HG03571 (cell line): ENCODE data around the gene SLC66A2.

Experiments used
- ATAC-seq: cut with Tn5 transposase; IDR thresholded peaks from one replicate; pipeline ENCODE4 v1.9.1; 2021; ENCODE audit not compliant: unreplicated experiment

Gene SLC66A2

DNA sequence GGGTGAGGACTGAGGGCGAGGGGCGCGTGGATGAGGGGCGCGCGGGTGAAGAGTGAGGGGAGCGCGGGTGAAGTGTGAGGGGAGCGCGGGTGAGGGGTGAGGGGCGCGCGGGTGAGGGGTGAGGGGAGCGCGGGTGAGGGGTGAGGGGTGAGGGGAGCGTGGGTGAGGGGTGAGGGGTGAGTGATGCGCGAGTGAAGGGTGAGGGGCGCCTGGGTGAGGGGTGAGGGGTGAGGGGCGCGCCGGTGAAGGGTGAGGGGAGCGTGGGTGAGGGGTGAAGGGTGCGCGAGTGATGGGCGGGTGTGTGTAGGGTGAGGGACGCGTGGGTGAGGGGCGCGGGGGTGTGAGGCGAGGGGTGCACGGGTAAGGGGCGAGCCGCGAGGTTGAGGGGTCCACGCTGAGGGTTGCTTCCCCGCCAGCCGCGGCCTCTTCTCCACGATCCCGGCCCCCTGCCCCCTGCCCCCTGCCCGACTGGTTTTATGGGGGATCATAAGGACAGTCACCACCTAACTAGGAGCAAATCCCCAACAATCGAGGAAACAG is 1.1 kb upstream of the SLC66A2 start:
- ATAC-seq, result no peak

DNA sequence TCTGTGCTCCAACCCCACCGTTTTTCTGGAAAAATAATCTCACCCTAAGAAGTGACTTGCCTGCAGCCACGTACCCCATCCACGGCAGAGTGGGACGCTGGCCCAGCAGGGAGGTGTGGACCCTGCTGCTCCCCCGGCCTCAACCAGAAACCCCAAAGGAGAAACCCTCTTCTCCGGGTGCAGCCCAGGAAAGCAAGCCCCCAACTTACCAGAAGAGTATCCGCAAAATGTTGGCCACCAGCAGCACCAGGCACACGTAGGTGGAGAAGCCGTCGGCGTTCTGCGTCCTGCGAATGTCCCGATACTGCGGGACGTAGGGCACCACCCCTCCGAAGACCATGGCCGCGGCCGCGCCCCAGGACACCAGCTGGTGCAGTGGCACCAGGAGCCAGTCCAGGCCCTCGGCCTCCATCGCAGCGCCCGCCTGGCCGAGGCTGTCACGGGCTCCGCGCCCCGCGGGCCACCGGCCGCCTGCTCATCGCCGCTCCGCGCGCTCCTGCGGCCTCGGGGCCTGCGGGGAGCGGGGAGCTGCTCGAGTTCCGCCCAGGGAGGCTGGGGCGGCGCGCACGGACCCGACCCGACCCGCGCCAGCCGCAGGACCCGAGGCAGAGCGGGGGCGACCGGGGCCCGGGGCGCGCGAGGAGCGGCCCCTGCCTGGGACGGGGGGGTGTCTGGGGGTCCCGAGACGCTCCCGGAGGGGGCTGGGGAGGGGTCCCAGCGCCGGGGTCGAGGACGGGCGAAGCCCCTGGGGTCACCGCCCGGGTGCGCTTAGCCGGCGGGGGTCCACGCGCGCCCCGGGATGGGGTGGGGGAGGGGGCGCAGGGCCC is 725 bp downstream of the SLC66A2 start:
- peak; percentile 20 for ATAC-seq

DNA sequence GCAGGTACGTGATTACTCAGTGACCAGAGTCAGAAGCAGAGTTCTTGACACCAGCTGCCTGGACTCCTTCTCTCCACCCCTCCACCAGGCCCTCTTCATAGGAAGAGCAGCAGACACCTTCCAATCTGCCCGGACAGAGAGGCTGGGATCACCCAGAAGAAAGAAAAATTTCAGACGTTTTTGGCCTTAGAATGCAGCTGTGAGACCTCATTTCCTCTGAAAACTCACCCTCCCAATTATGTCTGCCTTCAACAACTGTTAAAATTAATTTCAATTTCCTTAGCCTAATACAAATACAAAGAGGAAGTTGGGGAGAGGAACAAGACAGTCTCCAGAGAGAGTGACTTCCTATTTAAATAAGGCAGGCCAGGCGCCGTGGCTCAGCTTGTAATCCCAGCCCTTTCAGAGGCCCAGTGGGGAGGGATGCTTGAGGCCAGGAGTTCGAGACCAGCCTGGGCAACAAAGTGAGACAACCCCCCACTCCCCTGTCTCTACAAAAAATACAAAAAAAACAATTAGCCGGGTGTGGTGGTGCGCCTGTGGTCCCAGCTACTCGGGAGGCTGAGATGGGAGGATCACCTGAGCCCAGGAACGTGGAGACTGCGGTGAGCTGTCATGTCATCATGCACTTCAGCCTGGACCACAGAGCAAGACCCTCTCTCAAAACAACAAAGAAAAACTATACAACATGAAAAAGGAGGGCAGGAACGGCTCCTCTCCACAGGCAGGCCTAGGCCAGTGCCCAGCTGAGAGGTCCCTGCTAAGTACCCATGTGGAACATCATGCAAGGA is 1.6 kb downstream of the SLC66A2 start:
- ATAC-seq, result no peak

DNA sequence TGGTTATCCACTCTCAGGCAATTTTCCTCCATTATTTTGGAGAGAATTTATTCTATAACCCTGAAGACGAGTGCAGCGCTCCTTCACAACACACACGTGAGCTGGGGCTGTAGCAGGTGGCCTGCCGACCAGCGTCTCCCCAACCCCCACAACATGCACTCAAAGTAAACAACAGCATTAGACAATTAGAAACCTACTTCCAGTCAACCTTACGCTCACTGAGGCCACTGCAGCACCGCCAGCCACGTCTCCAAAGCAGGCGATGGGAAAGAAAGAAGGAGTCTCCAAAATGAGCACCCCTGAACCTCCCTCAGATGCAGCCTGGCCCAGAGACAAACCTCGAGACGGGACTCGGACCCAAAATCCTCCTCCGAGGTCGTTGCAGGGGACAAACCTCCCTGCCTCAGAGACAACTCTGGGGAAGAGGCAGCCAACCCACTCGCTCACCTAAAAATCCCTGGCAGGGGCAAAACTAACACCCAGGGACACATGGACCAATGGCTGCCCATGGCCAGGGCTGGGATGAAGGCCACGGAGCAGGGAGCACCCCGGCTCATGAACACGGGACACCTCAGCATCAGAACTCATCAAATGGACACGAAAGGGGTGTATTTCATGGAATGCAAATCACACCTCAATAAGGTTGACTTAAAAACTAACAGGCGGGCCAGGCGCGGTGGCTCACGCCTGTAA is 2.6 kb downstream of the SLC66A2 start:
- no peak for ATAC-seq

DNA sequence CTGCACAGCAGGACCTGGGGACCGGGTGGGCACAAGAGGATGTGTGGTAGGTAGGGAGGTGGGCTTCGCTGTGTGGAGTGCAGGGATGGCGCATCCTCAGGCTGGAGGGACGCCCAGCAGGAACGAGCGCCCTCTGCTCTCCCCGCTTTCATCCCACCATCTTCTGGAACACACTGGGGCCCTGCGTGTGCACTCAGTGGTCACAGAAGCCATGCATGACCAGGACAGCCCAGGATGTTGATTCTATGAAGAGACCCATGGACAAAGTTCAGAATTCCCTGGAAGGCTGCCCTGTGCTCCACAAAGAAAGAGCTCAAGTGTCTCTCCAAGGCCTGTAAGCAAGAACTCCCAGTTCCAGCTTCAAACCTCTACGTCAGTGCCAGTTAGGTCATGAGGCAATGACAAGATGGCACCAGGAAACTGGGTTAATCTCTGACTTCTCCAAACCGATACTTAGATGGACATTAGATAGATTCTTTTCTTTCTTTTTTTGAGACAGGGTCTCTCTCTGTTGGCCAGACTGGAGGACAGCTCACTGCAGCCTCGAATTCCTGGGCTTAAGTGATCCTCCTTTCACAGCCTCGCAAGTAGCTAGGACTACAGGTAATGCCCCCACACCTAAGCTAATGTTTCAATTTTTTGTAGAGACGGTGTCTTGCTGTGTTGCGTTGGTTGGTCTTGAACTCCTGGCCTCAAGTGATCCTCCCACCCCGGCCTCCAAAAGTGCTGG is 3.4 kb downstream of the SLC66A2 start:
- no peak for ATAC-seq

DNA sequence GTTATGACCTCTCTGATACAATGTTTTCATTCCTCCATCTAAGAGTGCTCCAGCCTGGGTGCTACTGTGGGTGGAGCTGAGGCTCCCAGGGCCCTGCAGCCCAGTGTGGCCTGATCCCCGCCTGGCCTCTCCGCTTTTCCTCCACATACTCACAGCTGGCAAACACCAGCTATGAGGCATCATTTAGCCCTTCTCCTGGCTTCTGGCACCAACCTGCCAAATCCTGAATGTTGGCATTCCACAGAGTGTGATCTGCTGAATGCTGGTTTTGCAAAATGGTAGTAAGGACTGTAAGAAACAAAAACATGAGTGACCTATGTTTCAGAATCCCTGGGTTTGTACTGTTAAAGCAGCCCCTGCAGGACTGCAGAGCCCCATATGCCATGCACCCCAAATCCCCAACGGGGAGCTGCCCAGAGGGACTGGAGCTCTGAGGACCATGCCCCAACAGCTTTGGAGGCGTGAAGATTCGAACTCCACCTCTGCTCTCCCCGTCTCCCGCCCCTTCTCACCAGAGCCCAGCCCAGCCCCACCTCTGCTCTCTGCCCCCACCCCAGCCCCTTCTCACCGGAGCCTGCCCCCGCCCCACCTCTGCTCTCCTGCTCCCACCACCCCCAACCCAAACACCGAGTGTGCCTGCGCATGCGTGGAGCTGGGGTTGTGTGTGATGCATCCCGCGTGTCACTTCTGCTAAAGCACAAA is 4.2 kb downstream of the SLC66A2 start:
- ATAC-seq, result no peak

DNA sequence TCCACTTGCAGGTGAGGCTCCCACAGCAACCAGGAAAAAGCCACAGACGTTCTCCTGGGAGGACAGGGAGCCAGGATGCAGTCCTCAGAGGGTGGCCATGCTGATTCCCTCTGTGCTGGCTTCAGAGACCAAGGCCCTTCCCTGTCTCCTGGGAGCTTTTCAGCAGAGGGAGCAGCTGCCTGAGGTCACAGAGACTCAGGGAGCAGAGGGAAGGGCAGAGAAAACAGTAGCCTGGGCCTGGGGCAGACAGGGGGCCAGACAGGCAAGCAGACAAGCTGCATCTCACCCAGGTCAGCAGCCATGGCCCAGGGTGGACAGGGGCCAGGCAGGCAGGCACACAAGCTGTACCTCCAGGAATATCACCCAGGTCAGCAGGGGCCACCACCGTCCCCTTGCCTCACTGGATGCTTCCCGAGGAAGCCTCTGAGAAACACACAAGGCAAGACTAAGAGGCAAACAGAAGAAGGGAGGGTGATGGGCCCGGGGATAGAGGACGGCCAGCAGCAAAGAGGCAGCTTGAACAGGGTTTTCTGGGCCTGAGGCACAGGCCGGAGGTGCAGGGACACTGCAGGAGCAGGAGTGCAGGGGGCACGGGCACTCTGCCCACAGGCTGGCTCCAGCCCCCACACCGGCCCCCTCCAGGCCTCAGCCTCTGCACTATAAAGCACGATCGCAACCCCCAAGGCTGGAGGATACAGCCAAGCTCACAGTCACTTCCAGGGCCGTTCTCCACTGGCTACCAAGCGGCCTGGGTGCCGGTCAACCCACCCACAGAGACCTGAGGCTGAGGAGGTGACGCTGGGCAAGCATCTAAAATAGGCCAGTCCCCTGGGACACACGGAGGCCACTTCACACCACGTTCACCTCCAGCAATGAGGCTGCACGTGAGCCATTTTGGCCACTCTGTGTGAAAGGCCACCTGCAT is 6.1 kb downstream of the SLC66A2 start:
- no peak for ATAC-seq

DNA sequence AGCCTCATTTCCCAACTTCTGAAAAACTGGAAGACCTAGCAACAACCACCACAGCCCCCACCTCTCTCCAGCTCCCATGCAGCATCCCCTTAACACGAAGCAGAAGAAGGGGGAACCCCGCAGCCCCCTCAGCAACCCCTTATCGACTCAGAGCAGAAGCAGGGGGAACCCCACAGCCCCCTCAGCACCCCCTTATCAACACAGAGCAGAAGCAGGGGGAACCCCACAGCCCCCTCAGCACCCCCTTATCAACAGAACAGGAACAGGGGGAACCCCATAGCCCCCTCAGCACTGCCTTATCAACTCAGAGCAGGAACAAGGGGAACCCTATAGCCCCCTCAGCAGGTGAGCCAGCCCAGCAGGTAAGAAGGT is 6.7 kb downstream of the SLC66A2 start:
- ATAC-seq, result no peak

DNA sequence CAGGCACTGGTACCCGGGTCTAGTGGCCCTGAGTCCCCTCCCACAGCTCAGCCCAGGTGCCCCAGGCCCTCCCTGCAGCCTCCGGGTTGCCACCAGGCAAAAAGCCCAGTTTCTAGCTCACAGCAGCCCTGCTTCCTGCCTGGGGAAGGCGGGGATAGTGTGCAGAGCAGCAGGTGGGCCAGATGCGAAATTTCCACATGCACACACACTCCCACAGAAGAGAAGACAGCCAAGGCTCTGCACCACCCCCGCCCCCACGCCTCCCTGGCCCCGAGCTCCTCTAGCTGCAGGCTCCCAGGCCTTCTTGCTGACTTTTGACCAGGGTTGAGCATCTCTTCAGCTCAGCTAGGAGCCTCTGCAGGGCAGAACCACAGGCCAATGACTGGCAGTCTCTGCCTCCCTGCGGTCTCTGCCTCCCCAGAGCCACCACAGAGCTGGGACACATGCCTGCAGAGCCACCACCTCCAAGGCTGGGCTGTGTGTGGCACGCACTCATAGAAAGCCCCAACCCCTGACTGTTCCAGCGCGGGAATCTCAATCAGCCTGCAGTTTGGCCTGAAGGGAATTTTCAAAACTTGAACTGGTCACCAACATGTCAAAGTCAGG is 7.2 kb downstream of the SLC66A2 start:
- no peak for ATAC-seq

DNA sequence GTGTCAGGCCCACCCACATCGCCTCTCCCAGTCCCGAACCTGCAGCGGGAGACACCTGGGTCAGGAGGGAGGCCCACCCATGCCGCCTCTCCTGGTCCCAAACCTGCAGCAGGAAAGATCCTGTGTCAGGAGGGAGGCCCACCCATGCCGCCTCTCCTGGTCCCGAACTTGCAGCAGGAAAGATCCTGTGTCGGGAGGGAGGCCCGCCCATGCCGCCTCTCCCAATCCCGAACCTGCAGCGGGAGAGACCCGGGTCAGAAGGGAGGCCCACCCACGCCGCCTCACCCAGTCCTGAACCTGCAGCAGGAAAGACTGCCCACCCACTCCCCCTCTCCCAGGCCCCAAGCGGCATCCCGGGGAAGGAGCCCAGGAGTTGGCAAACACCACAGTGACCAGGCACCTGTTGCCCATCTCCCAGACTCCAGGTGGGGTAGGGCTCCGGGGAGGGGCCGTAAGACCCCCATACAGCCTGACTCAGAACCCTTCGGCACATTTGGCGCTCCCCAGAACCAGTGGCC is 7.8 kb downstream of the SLC66A2 start:
- ATAC-seq, result no peak

DNA sequence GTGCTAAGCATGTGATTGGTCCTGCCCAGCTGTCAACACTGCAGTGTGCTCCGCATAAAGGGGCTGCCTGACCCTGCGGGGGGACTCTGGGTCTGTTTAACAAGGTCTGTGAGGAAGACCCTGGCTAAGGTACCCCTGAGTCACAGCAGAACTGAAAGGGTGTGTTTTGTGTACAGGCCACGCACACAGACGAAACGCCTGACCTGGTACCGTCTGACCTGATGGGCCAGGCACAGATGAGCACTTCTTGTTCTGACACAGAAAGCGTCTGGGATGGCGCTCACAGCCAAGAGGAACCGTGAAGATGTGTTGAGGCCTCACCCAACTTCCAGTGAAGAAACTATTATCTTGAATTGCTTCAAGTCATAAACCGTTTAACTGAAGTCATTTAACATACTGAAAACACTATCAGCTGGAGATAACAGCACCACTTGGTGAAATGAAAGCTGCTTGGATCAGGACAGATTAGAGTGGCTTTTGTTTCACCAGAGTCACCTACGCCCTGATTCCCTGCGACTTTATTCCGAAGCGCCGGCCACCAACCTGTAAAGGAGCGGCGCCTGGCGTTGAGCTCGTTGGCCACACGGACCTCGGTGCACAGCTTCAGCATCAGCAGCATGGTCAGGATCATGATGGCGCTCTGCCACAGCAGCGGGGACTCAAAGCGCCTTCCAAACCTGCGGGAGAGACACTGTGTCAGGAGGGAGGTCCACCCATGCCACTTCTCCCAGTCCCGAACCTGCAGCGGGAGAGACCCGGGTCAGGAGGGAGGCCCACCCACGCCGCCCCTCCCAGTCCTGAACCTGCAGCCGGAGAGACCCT is 8.5 kb downstream of the SLC66A2 start:
- ATAC-seq, result no peak

DNA sequence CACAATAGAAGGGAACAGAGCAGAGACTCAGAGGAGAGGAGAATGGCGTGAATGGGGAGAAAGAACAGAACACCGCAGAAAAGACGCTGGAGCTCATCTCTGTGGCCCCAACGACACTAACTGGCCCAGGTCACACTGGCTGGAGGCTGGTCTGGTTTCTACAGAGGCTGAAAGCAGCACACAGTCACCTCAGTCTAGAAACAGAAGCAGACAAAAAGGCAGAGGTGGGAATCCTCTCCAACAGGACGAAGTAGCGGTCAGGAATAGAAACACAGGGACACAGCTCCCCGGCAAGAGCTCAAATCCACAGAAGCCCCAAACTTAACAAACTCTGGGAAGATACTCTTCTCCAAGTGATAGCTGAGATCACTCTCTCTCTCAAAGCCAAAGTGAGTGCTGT is 9.2 kb downstream of the SLC66A2 start:
- ATAC-seq, result no peak

DNA sequence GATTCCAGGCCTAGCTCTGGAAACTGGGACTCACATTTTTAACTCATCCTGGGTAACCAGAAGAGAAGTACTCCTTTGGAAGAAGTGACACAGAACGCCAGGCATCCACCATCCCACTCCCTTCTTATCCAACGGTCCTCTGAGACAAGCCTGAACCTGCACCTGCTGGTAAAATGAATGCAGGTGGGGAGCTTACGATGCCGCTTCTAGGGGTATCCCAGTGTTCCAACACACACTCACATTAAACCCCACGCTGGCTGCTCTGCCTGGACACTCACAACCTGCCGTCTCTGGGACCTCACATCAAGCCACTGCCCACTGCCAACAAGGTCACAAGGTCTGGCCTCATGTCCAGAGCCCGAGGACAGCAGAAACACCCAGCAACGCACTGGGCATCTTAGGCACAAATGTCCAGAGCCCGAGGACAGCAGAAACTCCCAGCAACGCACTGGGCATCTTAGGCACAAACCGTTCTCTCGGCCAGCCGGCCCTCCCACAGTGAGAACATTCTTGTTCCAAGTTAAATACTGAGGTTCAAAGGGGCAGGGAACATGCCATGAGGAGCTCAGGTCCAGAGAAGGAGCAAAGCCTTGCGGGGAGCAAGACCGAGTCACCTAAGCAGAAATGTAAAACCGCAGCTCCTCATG is 9.9 kb downstream of the SLC66A2 start:
- no peak for ATAC-seq

DNA sequence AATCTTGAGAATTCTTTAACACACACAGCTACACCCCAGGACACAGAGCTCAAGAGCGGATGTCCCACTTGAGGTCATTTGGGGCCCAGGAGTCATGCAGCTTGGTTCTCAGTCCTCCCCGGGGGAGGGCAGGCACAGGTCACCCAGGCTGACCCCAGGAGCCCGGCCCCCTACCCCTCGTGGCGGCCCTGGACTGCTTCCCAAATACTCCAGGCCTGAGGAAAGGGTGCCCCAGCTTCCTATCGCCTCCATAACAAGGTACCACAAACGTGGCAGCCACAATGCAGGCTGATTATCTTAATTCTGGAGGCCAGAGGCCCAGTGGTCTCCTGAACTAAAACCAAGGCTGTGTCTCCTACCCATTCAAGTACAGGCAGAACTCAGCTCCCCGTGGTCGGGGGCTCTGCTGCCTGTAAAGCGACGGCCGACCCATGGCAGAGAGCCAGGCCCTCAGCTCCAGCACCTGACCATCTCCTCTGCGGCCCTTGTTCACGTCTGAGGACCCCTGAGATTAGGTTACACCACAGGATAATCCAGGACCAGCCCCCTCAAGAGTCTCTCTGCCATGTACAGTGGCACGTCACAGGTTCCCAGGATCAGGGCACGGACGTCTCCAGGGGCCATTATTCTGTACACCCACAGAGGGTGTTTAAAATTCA is 10.5 kb downstream of the SLC66A2 start:
- no peak for ATAC-seq

DNA sequence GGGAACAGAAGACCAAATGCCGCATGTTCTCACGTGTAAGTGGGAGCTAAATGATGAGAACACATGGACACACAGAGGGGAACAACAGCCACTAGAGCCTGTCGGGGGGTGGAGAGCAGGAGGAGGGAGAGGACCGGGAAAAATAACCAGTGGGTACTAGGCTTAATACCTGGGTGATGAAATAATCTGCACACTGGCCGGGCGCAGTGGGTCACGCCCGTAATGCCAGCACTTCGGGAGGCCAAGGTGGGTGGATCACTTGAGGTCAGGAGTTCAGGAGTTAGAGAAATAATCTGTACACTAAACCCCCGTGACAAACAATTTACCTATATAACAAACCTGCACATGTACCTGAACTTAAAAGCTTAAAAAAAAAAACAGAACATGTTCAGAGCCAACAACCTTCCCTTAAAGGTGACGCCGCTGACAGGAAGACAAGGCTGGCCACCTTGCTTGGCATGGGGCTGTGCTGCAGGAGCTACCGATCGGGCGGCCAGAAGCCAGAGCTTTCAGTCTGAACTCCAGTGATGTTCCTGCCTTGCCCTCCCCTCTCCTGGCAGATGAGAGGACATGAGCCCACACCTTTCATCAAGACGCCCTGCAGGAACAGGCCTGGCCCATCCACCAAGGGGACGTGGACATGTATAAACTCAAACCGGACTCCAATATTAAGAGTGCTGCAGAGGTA is 11.2 kb downstream of the SLC66A2 start:
- ATAC-seq, result no peak

DNA sequence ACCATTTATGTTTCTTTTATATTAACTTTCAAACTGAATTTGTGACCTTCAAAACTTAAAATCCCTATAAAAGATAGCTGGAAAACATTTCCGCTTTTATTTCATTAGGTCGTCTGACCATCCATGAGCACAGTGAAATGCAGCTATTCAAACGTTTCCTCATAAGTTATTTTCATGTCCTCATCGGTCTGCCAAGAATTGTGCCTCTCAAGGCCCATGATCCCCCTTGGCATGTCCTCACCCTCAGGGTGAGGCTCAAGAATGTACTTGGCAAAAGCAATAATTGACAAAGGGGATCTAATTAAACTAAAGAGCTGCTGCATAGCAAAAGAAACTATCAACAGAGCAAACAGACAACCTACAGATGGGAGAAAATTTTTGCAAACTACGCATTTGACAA is 12.4 kb downstream of the SLC66A2 start:
- ATAC-seq, result no peak
